NCI-H2107 treated with DMSO at 0.1 percent for 48 hours (cell line): ENCODE data around the gene GCAT.
"Not testable (repeated sequence)": the region's sequence is repeated elsewhere in the genome, so short reads cannot be mapped to it uniquely, and the experiment has no call there.

Experiments
- DNase-seq: peaks from one replicate; lab custom pipeline; 2025; ENCODE audit not compliant: unreplicated experiment; lab: John Stamatoyannopoulos, UW

The GCAT gene

GRCh38 chr22:37782340-37783168 lies 25.2 kb upstream of the GCAT start:
- DNase-seq, result no peak

- no peak for DNase-seq
Measured at GRCh38 chr22:37784829-37785495, 22.8 kb upstream of the GCAT start.

GRCh38 chr22:37790234-37790633 lies 17.5 kb upstream of the GCAT start:
- no peak for DNase-seq

GRCh38 chr22:37792494-37792893 lies 15.2 kb upstream of the GCAT start:
- no peak for DNase-seq

- DNase-seq, result no peak
Measured at GRCh38 chr22:37794376-37794775, 13.4 kb upstream of the GCAT start.

- DNase-seq, result no peak
Measured at GRCh38 chr22:37796079-37796478, 11.7 kb upstream of the GCAT start.

GRCh38 chr22:37797259-37797658 lies 10.5 kb upstream of the GCAT start:
- DNase-seq, result not testable (repeated sequence)

GRCh38 chr22:37797874-37798500 lies 9.7 kb upstream of the GCAT start:
- no peak for DNase-seq

- DNase-seq, result not testable (repeated sequence)
Measured at GRCh38 chr22:37799979-37800378, 7.8 kb upstream of the GCAT start.

- no peak for DNase-seq
Measured at GRCh38 chr22:37801946-37802309, 5.8 kb upstream of the GCAT start.

- peak; percentile 14 for DNase-seq
Measured at GRCh38 chr22:37802310-37803194, 5.2 kb upstream of the GCAT start.

GRCh38 chr22:37803195-37803638 lies 4.5 kb upstream of the GCAT start:
- no peak for DNase-seq

GRCh38 chr22:37803639-37804351 lies 3.9 kb upstream of the GCAT start:
- no peak for DNase-seq

GRCh38 chr22:37804352-37804880 lies 3.3 kb upstream of the GCAT start:
- DNase-seq, result no peak

GRCh38 chr22:37804881-37805809 lies 2.6 kb upstream of the GCAT start:
- no peak for DNase-seq

GRCh38 chr22:37805810-37806277 lies 1.9 kb upstream of the GCAT start:
- DNase-seq, result no peak

GRCh38 chr22:37806409-37807333 lies 1.1 kb upstream of the GCAT start:
- DNase-seq, result no peak

- no peak for DNase-seq
Measured at GRCh38 chr22:37808294-37808657, 542 bp downstream of the GCAT start.
